Measurements from ENCODE around the gene CTU2.

GRCh38 chr16:88710556-88710955, 4.3 kb downstream of the CTU2 start:
- TF ChIP-seq CTCF (IDR thresholded peaks at IDR 0.05 in 8 of 11, conservative IDR thresholded peaks at IDR 0.05 in 3 of 11) = no peak
- TF ChIP-seq POLR2A (IDR thresholded peaks at IDR 0.05) = no peak

Measured in spleen (tissue), 7 donors.